GM21360 (cell line): Measurements from ENCODE around the gene DNAJC30.
"Not testable (repeated sequence)": the region's sequence is repeated elsewhere in the genome, so short reads cannot be mapped to it uniquely, and the experiment has no call there.

Experiments
- ATAC-seq: cut with Tn5 transposase; IDR thresholded peaks from one replicate; pipeline ENCODE4 v1.9.1; 2021; ENCODE audit warnings: mild to moderate bottlenecking, moderate library complexity; ENCODE audit not compliant: unreplicated experiment

Gene DNAJC30

DNA sequence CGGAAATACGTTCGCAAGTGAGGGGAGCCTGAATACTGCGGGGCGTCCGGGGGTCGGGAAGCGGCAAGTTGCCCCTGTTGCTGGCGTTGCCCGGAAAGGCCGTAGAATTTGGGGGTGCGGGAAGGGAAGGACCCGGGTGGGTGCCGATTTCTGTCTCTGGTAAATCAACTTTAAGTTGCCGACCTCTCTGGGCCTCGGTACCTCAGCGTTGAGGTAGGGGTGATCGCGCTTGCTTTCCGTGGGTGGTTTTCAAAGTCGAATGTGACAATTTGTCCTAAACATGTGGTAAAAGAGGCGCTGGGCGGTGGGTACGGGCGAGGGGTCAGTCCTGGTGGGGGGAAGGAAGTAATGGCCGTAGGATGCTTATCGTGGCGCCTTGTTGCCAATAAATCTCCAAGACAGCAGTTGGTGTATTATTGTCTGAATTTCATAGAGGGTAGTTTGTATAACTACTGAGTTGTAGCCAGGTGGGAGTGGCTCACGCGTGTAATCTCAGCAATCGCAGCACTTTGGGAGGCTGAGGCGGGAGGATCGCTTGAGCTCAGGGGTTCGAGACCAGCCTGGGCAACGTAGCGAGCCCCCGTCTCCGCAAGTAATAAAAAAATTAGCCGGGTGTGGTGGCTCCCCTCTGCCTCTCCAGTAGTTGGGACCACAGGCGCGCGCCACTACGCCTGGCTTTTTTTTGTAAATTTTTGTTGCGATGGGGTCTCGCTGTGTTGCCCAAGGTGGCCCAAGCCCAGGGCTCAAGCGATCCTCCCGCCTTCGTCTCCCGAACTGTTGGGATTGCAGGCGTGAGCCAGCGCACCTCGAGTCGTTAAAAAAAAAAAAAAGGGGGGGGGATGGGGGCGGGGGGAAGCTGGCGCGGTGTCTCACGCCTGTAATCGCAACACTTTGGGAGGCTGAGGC lies 788 bp upstream of the DNAJC30 start:
- peak; percentile 21 for ATAC-seq

DNA sequence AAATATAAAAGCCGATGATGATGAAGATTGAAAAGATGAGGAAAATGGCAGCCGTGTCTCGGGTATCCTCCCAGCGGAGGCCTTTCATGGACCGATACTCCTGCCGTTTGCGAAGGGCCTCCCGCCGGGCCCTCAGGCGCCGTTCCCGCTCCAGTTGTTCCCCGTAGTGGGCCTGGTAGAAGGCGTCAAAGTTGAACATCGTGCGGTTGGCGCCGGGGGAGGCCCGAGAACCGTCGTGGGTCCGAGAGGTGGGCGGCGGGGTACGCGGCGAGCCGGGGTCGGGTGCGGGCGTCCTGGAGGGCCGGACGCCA lies 553 bp downstream of the DNAJC30 start:
- peak; percentile 9 for ATAC-seq

DNA sequence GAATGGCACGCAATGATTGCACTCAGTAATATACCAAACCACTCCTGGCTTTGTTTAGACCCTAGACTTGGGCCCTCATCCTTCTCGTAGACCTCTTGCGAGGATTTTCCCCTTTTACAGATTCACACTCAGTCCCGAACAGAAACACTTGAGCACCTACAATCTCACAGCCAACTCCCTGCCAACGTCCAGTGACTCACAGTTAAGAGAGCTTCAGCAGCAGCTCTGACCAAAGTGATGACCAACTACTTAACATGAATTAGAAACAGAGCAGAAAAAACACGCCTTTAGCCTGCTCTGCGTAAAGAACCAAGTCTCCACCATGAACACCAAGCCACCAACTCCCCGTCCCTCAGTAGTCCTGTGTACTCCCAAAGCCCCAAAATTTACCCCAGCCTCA lies 2.2 kb downstream of the DNAJC30 start:
- ATAC-seq = no peak

DNA sequence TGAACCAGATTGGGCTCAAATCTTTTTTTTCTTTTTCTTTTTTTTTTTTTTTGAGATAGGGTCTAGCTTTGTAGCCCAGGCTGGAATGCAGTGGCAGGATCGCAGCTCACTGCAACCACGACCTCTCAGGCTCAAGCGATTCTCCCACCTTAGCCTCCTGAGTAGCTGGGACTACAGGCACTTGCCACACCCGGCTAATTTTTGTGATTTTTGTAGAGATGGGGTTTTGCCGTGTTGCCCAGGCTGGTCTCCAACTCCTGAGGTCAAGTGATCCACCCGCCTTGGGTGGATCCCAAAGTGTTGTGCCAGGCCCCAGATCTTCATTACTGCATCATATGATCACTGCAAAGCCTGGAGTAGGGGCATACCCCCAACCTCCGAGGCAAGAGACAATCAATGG lies 2.8 kb downstream of the DNAJC30 start:
- ATAC-seq = no peak

DNA sequence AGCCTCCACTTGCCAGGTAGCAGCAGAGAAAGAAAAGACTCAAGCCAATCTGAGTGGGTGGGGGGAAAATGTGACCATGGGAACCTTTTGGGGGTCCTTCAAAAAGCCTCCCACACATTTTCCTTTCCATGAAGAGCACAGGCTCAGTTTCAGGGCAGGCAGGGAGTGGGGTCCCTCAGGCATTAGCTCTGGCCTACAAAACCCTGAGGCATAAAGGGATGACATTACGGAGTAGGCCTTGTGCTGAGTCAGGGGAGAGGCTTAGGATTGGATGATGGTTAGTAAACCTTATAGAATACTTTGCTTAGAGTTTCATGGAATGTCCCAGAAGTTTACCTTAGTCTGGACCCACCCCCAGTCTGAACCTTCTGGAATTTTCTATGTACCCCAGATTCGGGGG lies 3.5 kb downstream of the DNAJC30 start:
- ATAC-seq = no peak

DNA sequence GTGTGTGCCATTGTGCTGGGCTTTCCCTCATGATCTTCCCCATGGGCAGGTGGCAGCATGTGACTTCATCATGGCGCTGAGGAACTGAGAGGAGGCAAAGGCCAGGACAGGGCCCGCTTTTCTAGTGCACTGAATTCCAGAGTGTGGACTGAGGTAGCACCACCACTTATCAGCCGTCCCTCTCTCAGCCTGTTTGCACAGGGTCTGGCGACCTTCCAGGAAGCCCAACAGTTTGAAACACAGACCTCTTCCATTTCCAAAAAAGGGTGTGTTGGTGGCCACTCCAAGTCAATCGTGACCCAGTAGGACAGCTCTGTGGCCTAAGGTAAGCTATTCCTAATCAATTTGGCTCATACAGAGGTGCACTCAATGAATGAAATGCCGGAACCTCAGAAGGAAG lies 4.4 kb downstream of the DNAJC30 start:
- ATAC-seq = no peak

DNA sequence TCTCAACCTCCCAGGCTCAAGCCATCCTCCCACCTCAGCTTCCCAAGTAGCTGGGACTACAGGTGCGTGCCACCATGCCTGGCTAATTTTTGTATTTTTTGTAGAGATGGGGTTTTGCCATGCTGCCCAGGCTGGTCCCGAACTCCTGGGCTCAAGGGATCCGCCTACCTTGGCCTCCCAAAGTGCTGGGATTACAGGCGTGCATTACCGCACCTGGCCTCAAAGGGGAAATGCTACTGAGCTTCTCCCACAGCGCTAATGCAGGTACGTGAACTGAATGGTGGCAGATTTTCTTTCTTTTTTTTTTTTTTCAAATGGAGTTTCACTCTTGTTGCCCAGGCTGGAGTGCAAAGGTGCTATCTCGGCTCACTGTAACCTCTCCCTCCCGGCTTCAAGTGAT lies 7.2 kb downstream of the DNAJC30 start:
- not testable (repeated sequence) for ATAC-seq

DNA sequence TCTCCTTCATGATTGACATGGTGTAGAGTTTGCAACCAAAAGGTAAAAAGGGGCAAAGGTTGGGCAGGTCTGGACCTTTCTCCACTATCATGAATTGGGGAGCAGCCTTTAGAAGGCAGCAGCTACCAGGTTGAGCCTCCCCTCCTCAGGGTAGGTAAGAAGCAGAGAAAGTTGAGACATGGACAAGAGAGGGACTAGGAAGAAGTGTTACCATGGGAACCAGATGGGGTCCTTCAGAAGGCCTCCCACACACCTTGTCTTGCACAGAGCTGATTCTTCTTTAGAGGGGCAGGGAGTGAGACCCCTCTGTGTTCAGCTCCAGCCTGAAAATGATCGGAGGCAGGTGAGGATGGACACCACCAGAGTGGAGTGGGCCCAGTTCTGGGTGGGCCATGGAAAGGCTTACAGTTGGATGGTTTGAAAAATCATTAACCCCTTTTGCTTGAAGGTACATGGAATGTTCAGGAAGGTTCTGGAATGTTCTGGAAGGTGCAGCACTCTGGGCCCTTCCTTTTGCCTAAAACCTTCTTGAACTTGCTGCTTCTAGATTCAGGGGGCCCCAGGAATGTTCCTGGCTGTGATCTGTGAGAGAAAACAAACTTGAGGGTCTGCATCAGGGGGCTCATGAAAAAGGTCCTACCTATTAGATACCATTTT lies 8.7 kb downstream of the DNAJC30 start:
- no peak for ATAC-seq

DNA sequence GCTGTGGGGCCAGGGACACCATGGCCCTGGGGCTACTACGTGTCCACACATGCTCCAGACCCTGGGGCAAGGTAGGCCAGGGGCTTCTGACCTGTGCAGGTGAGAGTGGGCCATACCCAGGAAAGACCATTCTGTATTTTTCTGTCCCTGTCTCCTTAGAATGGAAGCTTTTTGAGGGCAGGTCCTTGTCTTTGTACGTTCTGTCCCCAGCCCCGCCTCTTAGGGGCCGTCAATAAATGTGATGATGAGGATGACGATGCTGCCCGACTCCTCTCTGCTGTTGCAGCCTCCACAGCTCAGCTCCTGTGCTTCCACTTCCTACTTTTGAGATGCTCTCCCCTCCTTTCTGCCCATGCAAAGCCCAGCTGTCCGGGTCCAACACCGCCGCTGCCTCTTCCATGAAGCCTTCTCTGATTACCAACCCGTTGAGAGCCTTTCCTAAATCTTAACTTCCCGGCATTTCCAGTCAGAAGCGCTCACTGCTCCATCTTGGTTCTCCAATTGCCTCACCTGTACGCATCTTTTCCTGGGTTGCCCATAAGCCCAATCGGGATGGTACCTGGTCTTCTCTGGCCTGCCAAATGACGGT lies 11.3 kb downstream of the DNAJC30 start:
- no peak for ATAC-seq

DNA sequence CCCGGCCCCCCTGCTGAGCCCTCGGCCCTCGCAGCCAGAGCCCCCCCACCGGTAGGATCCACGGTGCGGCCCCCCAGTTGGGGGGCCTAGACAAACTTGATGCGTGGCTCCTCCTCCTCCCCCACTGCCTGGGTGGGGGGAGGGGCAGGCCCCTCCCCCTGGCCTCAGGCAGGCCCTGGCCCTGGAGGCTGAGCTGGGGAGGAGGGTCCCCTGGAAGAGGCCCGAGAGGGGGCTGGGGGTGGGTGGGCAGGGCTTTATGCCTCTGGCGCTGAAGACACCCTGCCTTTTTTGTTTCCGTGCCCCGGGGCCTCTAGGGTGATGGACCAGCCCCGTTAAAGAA lies 12.0 kb downstream of the DNAJC30 start:
- no peak for ATAC-seq

DNA sequence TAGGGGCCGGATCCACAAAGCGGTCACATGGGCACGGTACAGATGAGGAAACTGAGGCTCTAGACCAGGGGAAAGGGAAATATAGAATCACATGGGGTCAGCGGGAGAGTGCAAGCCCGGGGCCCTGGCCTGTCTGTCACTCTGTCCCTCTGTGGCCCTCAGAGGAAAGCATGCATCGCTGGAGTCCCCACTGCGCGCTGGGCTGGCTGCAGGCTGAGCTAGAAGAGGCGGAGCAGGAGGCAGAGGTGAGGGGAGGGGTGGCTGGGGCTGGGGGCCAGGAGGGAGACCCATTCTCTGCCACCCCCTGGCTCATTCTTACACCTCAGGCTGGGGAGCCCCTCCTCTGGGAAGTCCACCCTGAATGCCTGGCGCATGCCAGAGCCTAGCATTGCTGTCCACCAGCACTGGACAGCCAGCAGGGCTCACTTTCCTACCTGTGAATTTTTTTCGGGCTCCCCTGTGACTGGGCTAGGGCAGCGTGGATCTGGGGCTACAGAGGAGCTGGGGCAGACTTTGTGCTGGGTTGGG lies 13.3 kb downstream of the DNAJC30 start:
- no peak for ATAC-seq

DNA sequence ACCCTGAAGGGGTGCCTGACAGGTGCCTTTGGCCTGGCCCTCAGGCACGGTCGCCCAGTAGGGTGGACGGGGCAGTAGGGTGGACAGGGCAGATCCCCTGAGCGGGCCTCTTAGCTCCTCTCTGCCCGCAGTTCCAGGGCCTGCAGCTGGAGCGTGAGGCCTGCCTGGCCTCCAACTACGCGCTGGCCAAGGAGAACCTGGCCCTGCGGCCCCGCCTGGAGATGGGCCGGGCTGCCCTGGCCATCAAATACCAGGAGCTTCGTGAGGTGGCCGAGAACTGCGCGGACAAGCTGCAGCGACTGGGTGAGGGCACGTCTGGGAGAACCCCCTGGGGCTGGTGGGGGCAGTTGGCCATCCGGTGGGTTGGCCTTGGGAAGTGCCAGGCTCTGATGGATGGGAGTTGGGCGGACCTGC lies 14.0 kb downstream of the DNAJC30 start:
- no peak for ATAC-seq

DNA sequence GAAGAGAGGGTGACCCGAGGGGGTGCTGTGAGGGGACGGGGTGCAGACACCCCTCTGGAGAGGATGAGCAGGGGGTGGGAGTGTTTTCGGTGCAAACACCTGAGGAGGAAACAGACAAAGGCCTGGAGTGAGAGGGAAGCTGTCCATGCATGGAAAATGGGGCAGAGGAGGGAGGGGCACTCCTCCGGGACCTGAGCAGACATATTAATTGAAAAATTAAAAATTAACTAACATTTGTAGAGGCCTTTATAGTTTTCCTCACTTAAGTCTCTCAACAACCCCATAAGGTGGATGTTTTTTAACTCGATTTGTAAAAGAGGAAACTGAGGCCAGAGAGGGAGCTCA lies 14.4 kb downstream of the DNAJC30 start:
- ATAC-seq = no peak

DNA sequence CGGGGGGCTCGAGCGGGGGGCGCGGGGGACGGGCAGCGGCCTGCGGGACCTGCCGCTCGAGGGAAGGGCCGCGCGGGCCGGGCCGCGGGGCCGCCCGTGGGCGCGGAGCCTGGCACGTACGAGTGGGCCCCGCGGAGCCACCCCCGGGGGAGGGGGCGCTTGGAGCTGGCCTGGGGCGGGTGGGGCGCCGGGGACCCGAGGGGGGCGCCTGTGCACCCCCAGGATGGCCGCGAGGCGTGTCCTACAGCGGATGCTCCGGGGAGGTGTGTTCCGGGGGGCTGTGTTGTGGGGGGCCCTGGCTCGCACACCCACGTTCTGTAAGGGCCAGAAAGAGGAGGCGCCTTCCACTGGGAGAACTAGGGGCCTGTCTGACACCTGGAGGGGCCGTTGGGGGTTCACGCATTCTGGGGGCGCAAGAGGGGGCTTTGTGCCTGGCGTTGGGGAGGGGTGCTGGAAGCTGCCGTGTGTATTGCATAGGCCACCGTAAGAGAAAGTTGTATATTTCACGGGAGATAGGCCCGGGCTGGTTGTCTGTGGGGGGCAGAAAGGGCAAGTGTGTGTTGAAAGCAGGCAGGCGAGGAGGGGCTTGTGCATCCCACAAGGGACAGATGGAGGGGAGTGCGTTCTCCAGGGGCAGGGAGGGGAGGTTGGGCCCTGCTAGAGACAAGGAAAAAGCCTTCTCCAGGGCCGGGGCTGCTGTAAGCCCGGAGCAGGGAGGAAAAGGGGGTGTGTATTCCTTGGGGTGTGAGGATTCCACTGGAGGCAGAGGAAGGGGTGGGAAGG lies 15.0 kb downstream of the DNAJC30 start:
- ATAC-seq = peak; percentile 6

DNA sequence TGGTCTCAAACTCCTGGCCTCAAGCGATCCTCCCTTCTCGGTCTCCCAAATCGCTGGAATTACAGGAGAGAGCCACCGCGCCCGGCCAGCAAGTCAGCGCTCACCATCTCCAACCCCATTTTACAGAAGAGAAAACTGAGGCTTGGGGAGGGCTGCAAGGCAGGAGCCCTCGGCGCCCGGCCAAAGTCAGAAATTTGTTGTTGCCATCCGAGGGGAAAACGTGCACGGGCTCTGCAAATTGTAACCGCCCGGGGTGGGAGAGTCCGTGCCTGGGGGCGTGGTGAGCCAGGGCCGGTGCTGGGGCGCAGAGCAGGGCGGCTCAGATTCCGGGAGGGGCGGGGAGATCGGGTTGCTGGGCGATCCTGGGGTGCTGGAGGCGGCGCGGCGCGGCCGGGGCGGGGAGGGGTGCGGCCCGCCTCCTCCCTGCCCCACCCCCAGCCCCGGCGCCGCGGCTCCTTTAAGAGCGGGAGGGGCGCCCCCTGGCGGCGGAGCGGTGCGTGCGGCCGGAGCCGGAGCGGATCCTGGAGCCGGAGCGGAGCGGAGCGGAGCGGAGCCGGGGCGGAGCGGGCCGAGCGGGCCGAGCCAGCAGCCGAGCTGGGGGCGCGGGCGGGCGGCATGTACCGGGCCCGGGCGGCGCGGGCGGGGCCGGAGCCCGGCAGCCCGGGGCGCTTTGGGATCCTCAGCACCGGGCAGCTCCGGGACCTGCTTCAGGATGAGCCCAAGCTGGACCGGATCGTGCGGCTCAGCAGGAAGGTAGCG lies 15.7 kb downstream of the DNAJC30 start, which contains the start of gene VPS37D:
Gene VPS37D, plus strand, starts transcription at position 488 of the 759 bp plus-strand sequence. Its CDS starts 128 bp downstream, at position 616.
- ATAC-seq = peak; percentile 92

DNA sequence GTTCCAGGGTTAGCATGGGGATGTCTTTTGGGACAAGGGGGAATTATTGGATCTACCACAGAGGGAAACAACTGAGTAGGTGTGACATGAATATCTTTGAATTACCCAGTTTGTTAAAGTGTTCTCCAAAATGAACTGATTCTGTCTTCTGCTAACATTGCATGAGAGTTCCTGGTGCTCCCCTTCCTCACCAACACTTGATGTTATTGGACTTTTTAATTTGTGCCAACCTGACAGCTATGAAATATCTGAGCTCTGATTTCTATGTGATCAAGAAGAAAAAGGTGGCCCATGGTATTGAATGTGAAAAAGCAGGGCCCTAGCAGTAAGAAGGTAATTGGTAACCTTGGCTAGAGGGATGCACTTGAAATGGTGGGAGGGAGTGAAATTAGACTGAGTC lies 20.2 kb downstream of the DNAJC30 start:
- no peak for ATAC-seq

DNA sequence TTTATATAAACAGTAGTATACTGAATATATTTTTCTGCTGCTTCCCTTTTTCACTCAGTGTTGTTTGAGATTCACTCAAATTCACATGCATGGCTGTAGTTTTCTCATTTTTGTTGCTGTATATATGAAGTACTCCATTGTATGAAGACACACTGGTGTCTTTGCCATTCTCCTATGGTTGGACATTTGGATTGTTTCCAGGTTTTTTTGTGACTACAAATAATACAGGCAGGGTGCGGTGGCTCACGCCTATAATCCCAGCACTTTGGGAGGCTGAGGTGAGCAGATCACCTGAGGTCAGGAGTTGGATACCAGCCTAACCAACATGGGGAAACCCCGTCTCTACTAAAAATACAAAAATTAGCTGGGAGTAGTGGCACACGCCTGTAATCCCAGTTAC lies 22.7 kb downstream of the DNAJC30 start:
- not testable (repeated sequence) for ATAC-seq

DNA sequence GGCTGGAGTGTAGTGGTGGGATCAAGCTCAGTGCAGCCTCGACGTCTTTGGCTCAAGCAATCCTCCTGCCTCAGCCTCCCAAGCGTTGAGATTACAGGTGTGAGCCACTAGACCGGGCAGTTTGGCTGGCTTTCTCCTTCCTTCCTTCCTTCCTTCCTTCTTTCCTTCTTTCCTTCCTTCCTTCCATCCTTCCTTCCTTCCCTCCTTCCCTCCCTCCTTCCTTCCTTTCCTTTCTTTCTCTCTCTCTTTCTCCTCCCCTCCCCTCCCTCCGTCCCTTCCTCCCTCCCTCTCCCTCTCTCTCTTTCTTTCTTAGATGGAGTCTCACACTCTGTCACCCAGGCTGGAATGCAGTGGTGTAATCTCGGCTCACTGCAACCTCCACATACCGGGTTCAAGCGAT lies 23.3 kb downstream of the DNAJC30 start:
- ATAC-seq = no peak

DNA sequence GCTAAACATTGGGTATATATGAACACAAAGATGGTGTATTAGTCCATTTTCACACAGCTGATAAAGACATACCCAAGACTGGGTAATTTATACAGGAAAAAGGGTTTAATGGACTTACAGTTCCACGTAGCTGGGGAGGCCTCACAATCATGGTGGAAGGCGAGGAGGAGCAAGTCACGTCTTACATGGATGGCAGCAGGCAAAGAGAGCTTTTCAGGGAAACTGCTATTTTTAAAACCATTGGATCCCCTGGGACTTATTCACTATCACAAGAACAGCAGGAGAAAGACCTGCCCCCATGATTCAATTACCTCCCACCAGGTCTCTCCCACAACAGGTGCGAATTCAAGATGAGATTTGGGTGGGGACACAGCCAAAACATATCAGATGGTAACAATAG lies 27.9 kb downstream of the DNAJC30 start:
- not testable (repeated sequence) for ATAC-seq

DNA sequence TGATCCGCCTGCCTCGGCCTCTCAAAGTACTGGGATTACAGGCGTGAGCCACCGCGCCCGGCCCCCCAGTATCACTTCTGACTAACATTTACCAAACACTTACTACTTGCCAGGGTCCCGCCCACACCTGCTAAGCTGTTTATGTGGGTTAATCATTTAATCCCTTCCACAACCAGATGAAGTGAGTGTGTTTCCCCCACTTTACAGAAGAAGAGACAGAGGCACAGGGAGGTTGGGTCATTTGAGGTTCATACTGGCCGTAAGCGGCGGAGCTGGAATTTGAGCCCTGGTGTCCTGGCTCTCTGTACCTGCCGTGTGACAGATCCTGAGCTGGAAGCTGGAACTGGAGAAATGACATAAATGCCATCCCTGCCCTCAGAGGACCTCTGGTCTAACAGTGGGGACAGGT lies 30.7 kb downstream of the DNAJC30 start:
- ATAC-seq = no peak
